Right lobe of liver (tissue), 4 donors: ENCODE measurements around the gene GLP2R.

Source experiments
- CTCF ChIP-seq, 4 donors: fragments of 200-600 bp in 3 of 4; fragments of 450-650 bp in 1 of 4; IDR thresholded peaks; one replicate each; pipeline versions ENCODE4 v1.5.1 to v1.8.0; 2016 to 2022; ENCODE audit warnings: antibody characterized with exemption in 4 of 4, mild to moderate bottlenecking in 2 of 4
- POLR2A ChIP-seq: fragments of 450-650 bp; IDR thresholded peaks from one replicate; pipeline ENCODE4 v1.6.1; 2017; ENCODE audit warnings: antibody characterized with exemption, mild to moderate bottlenecking
- donor health status: DM: no; HTN: no; CAD: no.
- donor health status: DM: no; HTN: no; CAD: no.
- donor health status: DM: no; HTN: yes; CAD: no.

- TF ChIP-seq CTCF (IDR thresholded peaks at IDR 0.05) = no peak
- TF ChIP-seq POLR2A = no peak
These were observed 19.0 kb upstream of the GLP2R start for GRCh38 chr17:9806699-9807098.
